ACC112 (cell line): ENCODE data around the gene TRIM69.
A peak's percentile ranks its signal among the peaks of the same experiment; 100 is the strongest.
"Not testable (repeated sequence)": the region's sequence is repeated elsewhere in the genome, so short reads cannot be mapped to it uniquely, and the experiment has no call there.

Experiments used
- H2AFZ ChIP-seq: fragments of 200-600 bp; sonication (generic); one replicate; pipeline ENCODE4 v1.6.0; 2017; ENCODE audit warnings: antibody characterized with exemption, low read length; ENCODE audit not compliant: unreplicated experiment
- H3K27ac ChIP-seq: fragments of 200-600 bp; sonication (generic); 2 replicates; pipeline ENCODE4 v1.5.1; 2014; ENCODE audit warnings: low read depth, mild to moderate bottlenecking, antibody characterized with exemption, low read length, moderate library complexity
- H3K27me3 ChIP-seq: fragments of 200-600 bp; sonication (generic); 2 replicates; pipeline ENCODE4 v1.6.1; 2014; ENCODE audit warnings: mild to moderate bottlenecking, antibody characterized with exemption, low read length, moderate library complexity, mixed read lengths; ENCODE audit not compliant: insufficient read depth
- H3K36me3 ChIP-seq: fragments of 200-600 bp; sonication (generic); 2 replicates; pipeline ENCODE4 v1.6.1; 2016; ENCODE audit warnings: mild to moderate bottlenecking, antibody characterized with exemption, low read length, moderate library complexity, mixed read lengths; ENCODE audit not compliant: insufficient read depth
- H3K4me1 ChIP-seq: fragments of 200-600 bp; sonication (generic); one replicate; pipeline ENCODE4 v1.6.1; 2016; ENCODE audit warnings: low read length, mixed read lengths; ENCODE audit not compliant: insufficient read depth, unreplicated experiment, control insufficient read depth
- H3K4me3 ChIP-seq: fragments of 200-600 bp; sonication (generic); 2 replicates; pipeline ENCODE4 v1.5.1; 2014; ENCODE audit warnings: mild to moderate bottlenecking, low read depth, low read length
- H3K79me2 ChIP-seq: fragments of 200-600 bp; sonication (generic); one replicate; pipeline ENCODE4 v1.6.0; 2016; ENCODE audit warnings: low read length; ENCODE audit not compliant: control insufficient read depth, unreplicated experiment, insufficient read depth

The TRIM69 gene

GRCh38 chr15:44716983-44717602 is 19.2 kb upstream of the TRIM69 start:
- peaks cover 52% of the 10 kb centered on the region for H3K79me2 ChIP-seq
- no peak overlapping the region for H3K27ac ChIP-seq
- no peak overlapping the region for H2AFZ ChIP-seq
- H3K27me3 ChIP-seq: no peaks in the 10 kb centered on the region
- peaks cover 67% of the 10 kb centered on the region for H3K36me3 ChIP-seq
- no peak overlapping the region for H3K4me3 ChIP-seq
- H3K4me1 ChIP-seq: peaks cover 35% of the 10 kb centered on the region

GRCh38 chr15:44718180-44718926 is 18.0 kb upstream of the TRIM69 start:
- Histone ChIP-seq H3K36me3 (peaks cover 56% of the 10 kb centered on the region), H3K79me2 (peaks cover 40% of the 10 kb centered on the region), H2AFZ (no peak overlapping the region), H3K4me1 (peaks cover 34% of the 10 kb centered on the region), H3K4me3 (no peak overlapping the region), H3K27me3 (no peaks in the 10 kb centered on the region), H3K27ac (peak overlapping the region; percentile 20; the same call in 1 of the 2 replicates)

- Histone ChIP-seq H3K36me3 (peaks cover 51% of the 10 kb centered on the region), H3K79me2 (peaks cover 34% of the 10 kb centered on the region), H2AFZ (no peak overlapping the region), H3K27ac (peak overlapping the region; percentile 51), H3K4me3 (no peak overlapping the region), H3K27me3 (no peaks in the 10 kb centered on the region), H3K4me1 (peaks cover 31% of the 10 kb centered on the region)
Observed at GRCh38 chr15:44718927-44719292, 17.4 kb upstream of the TRIM69 start.

- no peaks in the 10 kb centered on the region for H3K27me3 ChIP-seq
- H3K4me1 ChIP-seq: peaks cover 27% of the 10 kb centered on the region
- peaks cover 46% of the 10 kb centered on the region for H3K36me3 ChIP-seq
- peaks cover 29% of the 10 kb centered on the region for H3K79me2 ChIP-seq
- no peak overlapping the region for H2AFZ ChIP-seq
- H3K27ac ChIP-seq: peak overlapping the region; percentile 51
- H3K4me3 ChIP-seq: no peak overlapping the region
Observed at GRCh38 chr15:44719293-44719999, 16.9 kb upstream of the TRIM69 start.

GRCh38 chr15:44720000-44720435 is 16.3 kb upstream of the TRIM69 start:
- Histone ChIP-seq H3K79me2 (peaks cover 23% of the 10 kb centered on the region), H3K36me3 (peaks cover 43% of the 10 kb centered on the region), H3K4me1 (peaks cover 22% of the 10 kb centered on the region)
- H3K4me3 ChIP-seq, H3K27ac ChIP-seq, H3K27me3 ChIP-seq, H2AFZ ChIP-seq: not testable (repeated sequence)

GRCh38 chr15:44720460-44721176 is 15.7 kb upstream of the TRIM69 start:
- Histone ChIP-seq H3K27ac (no peak overlapping the region), H3K27me3 (no peaks in the 10 kb centered on the region), H2AFZ (no peak overlapping the region), H3K79me2 (peaks cover 17% of the 10 kb centered on the region), H3K36me3 (peaks cover 37% of the 10 kb centered on the region), H3K4me1 (peaks cover 16% of the 10 kb centered on the region), H3K4me3 (no peak overlapping the region)

- H3K36me3 ChIP-seq: peaks cover 23% of the 10 kb centered on the region
- no peaks in the 10 kb centered on the region for H3K27me3 ChIP-seq
- H3K79me2 ChIP-seq: peaks cover 3% of the 10 kb centered on the region
- H3K27ac ChIP-seq: no peak overlapping the region
- peaks cover 21% of the 10 kb centered on the region for H3K4me1 ChIP-seq
- no peak overlapping the region for H3K4me3 ChIP-seq
- H2AFZ ChIP-seq: no peak overlapping the region
Observed at GRCh38 chr15:44722011-44722410, 14.3 kb upstream of the TRIM69 start.

DNA sequence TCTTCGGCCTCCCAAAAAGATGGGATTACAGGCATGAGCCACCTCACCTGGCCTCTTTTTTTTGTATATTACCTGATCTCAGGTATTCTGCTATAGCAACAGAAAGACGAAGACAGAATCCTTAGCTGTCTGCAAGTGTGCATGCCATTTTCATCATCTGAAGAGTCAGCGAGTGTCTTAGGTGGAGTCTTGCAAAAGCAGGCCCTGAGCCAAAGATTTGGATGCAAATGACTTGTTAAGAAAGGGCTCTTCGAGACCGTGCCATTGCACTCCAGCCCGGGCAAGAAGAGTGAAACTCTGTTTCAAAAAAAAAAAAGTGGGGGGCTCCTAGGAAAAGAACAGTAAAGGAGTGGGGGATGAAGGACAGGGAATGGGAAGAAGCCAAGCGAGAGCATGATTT is 10.2 kb upstream of the TRIM69 start:
- Histone ChIP-seq H3K36me3 (no peaks in the 10 kb centered on the region), H3K4me3 (peak overlapping the region; percentile 38; the same call in 1 of the 2 replicates), H3K4me1 (peaks cover 24% of the 10 kb centered on the region), H2AFZ (peak overlapping the region; percentile 37), H3K27me3 (no peaks in the 10 kb centered on the region), H3K79me2 (peaks cover 21% of the 10 kb centered on the region), H3K27ac (peak overlapping the region; percentile 88)

DNA sequence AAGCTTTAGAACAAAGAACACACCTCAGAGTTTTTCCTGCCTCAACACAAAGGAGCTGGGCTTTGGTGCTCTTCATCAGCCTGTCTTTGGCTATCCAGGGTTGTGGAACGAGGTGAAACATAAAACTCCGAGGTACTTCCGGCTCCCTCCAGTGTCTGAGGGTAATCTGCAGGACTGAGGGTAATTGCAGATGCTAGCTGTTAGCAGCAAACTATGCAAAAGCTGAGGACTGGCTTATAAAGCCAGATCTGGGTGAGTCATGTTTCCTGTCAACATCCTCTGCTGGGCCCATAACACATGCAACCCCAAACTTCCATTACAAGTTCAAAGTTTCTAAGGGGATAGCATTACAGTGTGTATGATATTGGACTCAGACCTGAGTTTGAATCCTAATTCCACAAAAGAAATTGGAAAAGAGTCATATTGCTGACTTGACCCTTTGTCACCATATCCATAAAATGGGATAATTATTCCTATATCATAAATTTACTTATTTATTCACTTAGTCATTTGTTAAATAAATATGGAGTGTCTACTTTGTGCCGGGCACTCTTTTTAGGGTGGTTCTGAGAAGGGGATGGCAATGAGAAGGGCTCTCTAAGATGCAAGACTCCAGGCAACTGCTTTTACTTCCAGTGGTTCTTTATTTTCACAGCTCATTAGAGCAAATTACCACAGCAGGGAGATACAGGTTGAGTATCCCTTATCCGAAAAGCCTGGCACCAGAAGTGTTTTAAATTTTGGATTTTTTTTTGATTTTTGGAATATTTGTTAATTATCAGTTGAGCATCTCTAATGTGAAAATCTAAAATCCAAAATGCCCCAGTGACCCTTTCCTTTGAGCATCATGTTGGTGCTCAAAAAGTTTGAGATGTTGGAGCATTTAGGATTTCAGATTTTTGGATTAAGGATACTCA is 9.5 kb upstream of the TRIM69 start:
- Histone ChIP-seq H2AFZ (peak overlapping the region; percentile 37), H3K4me3 (peak overlapping the region; percentile 38; the same call in 1 of the 2 replicates), H3K4me1 (peaks cover 31% of the 10 kb centered on the region), H3K36me3 (peaks cover 6% of the 10 kb centered on the region), H3K27me3 (no peaks in the 10 kb centered on the region), H3K79me2 (peaks cover 27% of the 10 kb centered on the region), H3K27ac (peak overlapping the region; percentile 88)
